Caco-2 (cell line): ENCODE data around the gene EPB41L4B. TPM values are rescaled to one million over a fixed set of nuclear protein-coding genes. Genes with fewer than 3 reads are reported as not detected.
"Not testable (repeated sequence)": the region's sequence is repeated elsewhere in the genome, so short reads cannot be mapped to it uniquely, and the experiment has no call there.

Experiments used
- Bru-seq: library from RNA; stranded (reverse); fragments of 400-500 nt; gene quantifications from one replicate; lab custom pipeline; 2021; lab: Mats Ljungman, UMichigan
- BruChase-seq, 2 experiments: library from RNA; stranded (reverse); fragments of 400-500 nt; gene quantifications; one replicate each; lab custom pipeline; 2021; lab: Mats Ljungman, UMichigan
- BruUV-seq: library from RNA; stranded (reverse); fragments of 400-500 nt; replicated peaks from 2 replicates; lab custom pipeline; 2021; lab: Mats Ljungman, UMichigan
- CTCF ChIA-PET: fragments of 300-600 bp; sonication (Branson Sonifier 250); formaldehyde crosslinking; loops from one replicate; lab custom pipeline; 2022; ENCODE audit warnings: antibody characterized with exemption; lab: Charles Lee
- POLR2A ChIA-PET: fragments of 300-600 bp; sonication (Branson Sonifier 250); formaldehyde crosslinking; loops from one replicate; lab custom pipeline; 2022; ENCODE audit warnings: antibody characterized with exemption; lab: Charles Lee
- DNase-seq, 2 experiments: peaks; one replicate each; pipeline versions ENCODE4 v3.0.0 to v3.0.0-alpha.2; 2020 to 2022
- H3K27me3 ChIP-seq: replicated peaks from 2 replicates; pipeline ENCODE4 v1.6.0; 2011; ENCODE audit warnings: low read length; ENCODE audit not compliant: control insufficient read depth, insufficient read depth
- H3K36me3 ChIP-seq: 2 replicates; pipeline ENCODE4 v1.5.1; 2011; ENCODE audit warnings: low read length; ENCODE audit not compliant: control insufficient read depth, insufficient read depth
- H3K4me1 ChIP-seq: fragments of 250-450 bp; sonication (Bioruptor Pico); 2 replicates; pipeline ENCODE4 v1.5.1; 2020; ENCODE audit warnings: mild to moderate bottlenecking
- H3K4me3 ChIP-seq: 2 replicates; pipeline ENCODE4 v1.5.1; 2011; ENCODE audit warnings: low read depth, mild to moderate bottlenecking, control low read depth, low read length
- H3K9me3 ChIP-seq: fragments of 250-450 bp; sonication (Bioruptor Pico); 2 replicates; pipeline ENCODE4 v1.5.1; 2020; ENCODE audit warnings: mild to moderate bottlenecking, moderate library complexity
- H3K27ac Mint-ChIP-seq: one replicate; pipeline ENCODE4 v1.8.0; 2022; ENCODE audit warnings: mixed read lengths; ENCODE audit not compliant: unreplicated experiment
- H3K27me3 Mint-ChIP-seq: one replicate; pipeline ENCODE4 v1.8.0; 2022; ENCODE audit warnings: mixed read lengths; ENCODE audit not compliant: insufficient read depth, unreplicated experiment
- H3K36me3 Mint-ChIP-seq: one replicate; pipeline ENCODE4 v1.8.0; 2022; ENCODE audit warnings: mild to moderate bottlenecking, mixed read lengths; ENCODE audit not compliant: insufficient read depth, unreplicated experiment
- H3K4me1 Mint-ChIP-seq: one replicate; pipeline ENCODE4 v1.8.0; 2022; ENCODE audit warnings: low read depth, mixed read lengths; ENCODE audit not compliant: unreplicated experiment
- H3K4me3 Mint-ChIP-seq: one replicate; pipeline ENCODE4 v1.8.0; 2022; ENCODE audit warnings: mild to moderate bottlenecking, moderate library complexity, mixed read lengths; ENCODE audit not compliant: unreplicated experiment
- H3K9me3 Mint-ChIP-seq: one replicate; pipeline ENCODE4 v1.8.0; 2022; ENCODE audit warnings: mixed read lengths; ENCODE audit not compliant: unreplicated experiment
- CTCF ChIP-seq, 2 experiments: fragments of 200-600 bp in 1 of 2; IDR thresholded peaks; 1 replicate in 1 of 2; 2 replicates in 1 of 2; pipeline versions ENCODE4 v1.5.1 to v1.8.0; 2011 to 2022; ENCODE audit warnings: antibody characterized with exemption in 1 of 2, control low read depth in 1 of 2, inconsistent platforms in 1 of 2, low read depth in 1 of 2, low read length in 1 of 2, mild to moderate bottlenecking in 1 of 2, moderate library complexity in 1 of 2; ENCODE audit not compliant: insufficient read depth in 1 of 2, severe bottlenecking in 1 of 2, unreplicated experiment in 1 of 2
- intact Hi-C: fragments of 100-400 bp; cut with micrococcal nuclease; formaldehyde crosslinking; loops from one replicate; pipeline ENCODE4 v1.10.0; 2022; ENCODE audit not compliant: unreplicated experiment
- long read RNA-seq: library from polyadenylated mRNA; stranded (forward); transcript quantifications from one replicate; pipeline ENCODE4 v2.0.0, GENCODE V29; 2022
- total RNA-seq: library from RNA; stranded (reverse); gene quantifications from 2 replicates; pipeline ENCODE4 v1.2.3, GENCODE V29; 2022

The EPB41L4B gene
- 14.7 and 16.3 TPM in 2 replicates for total RNA-seq
- percentile 60 among the genes with signal in this experiment for Bru-seq, nascent RNA
- percentile 62 among the genes with signal in this experiment for BruChase-seq, experiment 1, labeled RNA remaining after a 2-hour chase
- BruChase-seq, experiment 2, labeled RNA remaining after a 6-hour chase, result percentile 62 among the genes with signal in this experiment
- long read RNA-seq, full-length matches to known transcripts, result 28 of 39 reads
- long read RNA-seq, partial matches to known transcripts, result 3 of 39 reads
- long read RNA-seq, other reads (novel, unspliced or antisense), result 8 of 39 reads

GRCh38 chr9:109320742-109321448 lies at the start of gene EPB41L4B:
TSS of gene EPB41L4B (minus strand) at chr9:109321059. CDS start at chr9:109320446, 613 bp downstream.
- intact Hi-C loops, result loop anchor here (1.0 to 5.0 kb wide), 5 partner anchors 24 to 308 kb away; partner anchors contain the start of gene CTNNAL1
- Mint-ChIP-seq H3K27me3 (no peaks in the 10 kb centered on the region), H3K9me3 (no peaks in the 10 kb centered on the region), H3K4me1 (peaks cover 17% of the 10 kb centered on the region), H3K4me3 (peak within 1 kb of the TSS; percentile 83), H3K36me3 (no peaks in the 10 kb centered on the region), H3K27ac (peak within 1 kb of the TSS; percentile 58)
- TF ChIP-seq CTCF (IDR thresholded peaks at IDR 0.05; ENCODE audit: insufficient read depth in 1 of 2, low read depth in 1 of 2, low read length in 1 of 2, severe bottlenecking in 1 of 2, unreplicated experiment in 1 of 2), result peak; percentile 95 to 96
- ChIA-PET CTCF (interaction anchor here (1.5 kb wide), 1 partner anchor 25 kb away, joined by 5 read pairs; no protein-coding TSS in a partner anchor), POLR2A (no interaction called here)
- no TSS peak for BruUV-seq
- Histone ChIP-seq H3K27me3 (no peaks in the 10 kb centered on the region), H3K4me1 (peaks cover 20% of the 10 kb centered on the region), H3K9me3 (no peaks in the 10 kb centered on the region), H3K36me3 (no peaks in the 10 kb centered on the region), H3K4me3 (peak within 1 kb of the TSS; percentile 84)
- peak; percentile 94 to 97 for DNase-seq

- ChIA-PET CTCF (no interaction called here), POLR2A (no interaction called here)
- H3K4me1 ChIP-seq, result no peaks in the 10 kb centered on the region
- H3K4me3 ChIP-seq, result no peak overlapping the region
- Mint-ChIP-seq H3K27ac (no peak overlapping the region), H3K27me3 (no peaks in the 10 kb centered on the region), H3K9me3 (no peaks in the 10 kb centered on the region), H3K4me1 (no peaks in the 10 kb centered on the region), H3K36me3 (peaks cover 7% of the 10 kb centered on the region), H3K4me3 (no peak overlapping the region)
- no peak for TF ChIP-seq CTCF (IDR thresholded peaks at IDR 0.05; ENCODE audit: insufficient read depth in 1 of 2, low read depth in 1 of 2, low read length in 1 of 2, severe bottlenecking in 1 of 2, unreplicated experiment in 1 of 2)
- no peaks in the 10 kb centered on the region for H3K9me3 ChIP-seq
- no TSS peak for BruUV-seq
- no peaks in the 10 kb centered on the region for H3K36me3 ChIP-seq
- no peaks in the 10 kb centered on the region for H3K27me3 ChIP-seq
- intact Hi-C loops, result no loop called here
- no peak for DNase-seq
These were observed 48.4 kb upstream of the EPB41L4B start for GRCh38 chr9:109369285-109369684.

- no peaks in the 10 kb centered on the region for H3K27me3 ChIP-seq
- no peaks in the 10 kb centered on the region for H3K27me3 Mint-ChIP-seq
- DNase-seq, result no peak
- POLR2A ChIA-PET, result no interaction called here
- H3K36me3 ChIP-seq, result no peaks in the 10 kb centered on the region
- no peak overlapping the region for H3K4me3 Mint-ChIP-seq
- H3K9me3 Mint-ChIP-seq, result no peaks in the 10 kb centered on the region
- no peak overlapping the region for H3K4me3 ChIP-seq
- H3K4me1 Mint-ChIP-seq, result no peaks in the 10 kb centered on the region
- BruUV-seq, result no TSS peak
- CTCF ChIA-PET, result no interaction called here
- H3K27ac Mint-ChIP-seq, result no peak overlapping the region
- no peak for TF ChIP-seq CTCF (IDR thresholded peaks at IDR 0.05; ENCODE audit: insufficient read depth in 1 of 2, low read depth in 1 of 2, low read length in 1 of 2, severe bottlenecking in 1 of 2, unreplicated experiment in 1 of 2)
- intact Hi-C loops, result no loop called here
- no peaks in the 10 kb centered on the region for H3K36me3 Mint-ChIP-seq
- no peaks in the 10 kb centered on the region for H3K4me1 ChIP-seq
- H3K9me3 ChIP-seq, result no peaks in the 10 kb centered on the region
These were observed 39.9 kb upstream of the EPB41L4B start for GRCh38 chr9:109360771-109361170.

GRCh38 chr9:109358968-109359603 lies 38.2 kb upstream of the EPB41L4B start:
- ChIA-PET POLR2A (interaction anchor here (0.6 kb wide), 2 partner anchors 239 to 699 kb away, joined by 3 to 4 read pairs; no protein-coding TSS in a partner anchor), CTCF (interaction anchor here (0.6 kb wide), 1 partner anchor 883 kb away, joined by 4 read pairs; no protein-coding TSS in a partner anchor)
- peak overlapping the region; percentile 69 for H3K27ac Mint-ChIP-seq
- intact Hi-C loops, H3K4me1 ChIP-seq, H3K27me3 ChIP-seq, H3K9me3 ChIP-seq, H3K27me3 Mint-ChIP-seq, H3K36me3 Mint-ChIP-seq, H3K4me3 Mint-ChIP-seq, H3K4me1 Mint-ChIP-seq, DNase-seq, H3K4me3 ChIP-seq, BruUV-seq, H3K36me3 ChIP-seq, H3K9me3 Mint-ChIP-seq: not testable (repeated sequence)
